Fibroblast of the aortic adventitia (primary cell): ENCODE measurements around the gene HARS1. TPM values are rescaled to one million over a fixed set of nuclear protein-coding genes. Genes with fewer than 3 reads are reported as not detected.
"Not testable (repeated sequence)": the region's sequence is repeated elsewhere in the genome, so short reads cannot be mapped to it uniquely, and the experiment has no call there.

ENCODE experiments used
- DNase-seq: peaks from one replicate; pipeline ENCODE4 v3.0.0-alpha.2; 2010; ENCODE audit warnings: low read depth
- H3K4me3 ChIP-seq: 2 replicates; pipeline ENCODE4 v1.5.1; 2011; ENCODE audit warnings: low read depth, mild to moderate bottlenecking, control low read depth, low read length, moderate library complexity
- total RNA-seq: library from RNA; depleted of rRNA; stranded (reverse); fragments of >200 nt; gene quantifications from 2 replicates; pipeline ENCODE4 v1.2.3, GENCODE V29; 2012; ENCODE audit warnings: low replicate concordance
- TF ChIP-seq, protein P1 (sequence below): IDR thresholded peaks from 2 replicates; pipeline ENCODE4 v1.5.1; 2011; ENCODE audit warnings: mild to moderate bottlenecking, low read length, control low read depth, inconsistent platforms; ENCODE audit not compliant: insufficient read depth

Gene HARS1
- total RNA-seq, 1 donor, result 52.2 TPM

DNA sequence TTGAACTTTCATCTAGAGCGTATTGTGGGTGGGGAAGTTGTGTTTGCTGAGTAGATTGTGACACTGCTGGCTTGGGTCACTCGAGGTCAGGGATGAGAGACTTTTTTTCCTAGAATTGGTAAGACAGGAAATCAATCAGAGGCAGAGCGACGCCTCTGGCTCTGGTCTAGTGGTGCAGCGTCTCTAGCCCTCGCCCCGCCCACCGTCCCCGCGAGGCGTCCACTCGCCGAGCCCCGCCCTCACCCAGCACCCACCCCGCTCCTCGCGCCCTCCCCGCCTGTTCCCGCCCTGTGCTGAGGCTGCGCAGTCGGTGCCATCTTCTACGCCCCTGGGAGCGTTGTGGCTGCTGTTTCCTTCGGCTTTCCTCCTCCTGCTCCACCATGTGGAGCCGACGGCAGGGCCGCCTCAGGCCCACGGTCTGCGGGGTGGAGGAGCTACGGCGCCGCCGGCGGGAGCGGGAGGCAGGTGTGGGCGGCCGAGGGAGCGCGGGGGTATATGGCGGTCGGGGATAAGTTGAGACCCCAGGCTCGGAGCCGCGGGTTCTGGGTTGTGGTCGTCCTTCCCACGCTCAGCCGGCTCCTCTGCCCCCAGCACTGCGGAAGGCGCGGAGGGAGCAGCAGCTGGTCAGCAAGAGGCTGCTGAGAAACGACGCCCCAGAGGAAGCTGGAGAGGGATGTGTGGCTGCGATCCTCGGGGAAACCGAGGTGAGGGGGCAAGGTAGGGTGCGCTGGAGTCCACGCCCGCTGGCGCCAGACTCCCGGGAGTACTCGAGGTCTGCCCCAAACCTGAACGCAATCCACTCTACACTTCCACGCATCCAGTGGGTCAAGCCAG is 51.8 kb downstream of the HARS1 start, which contains the start of gene TMCO6:
TMCO6 (plus strand) TSS at position 304 of the 834 bp plus-strand sequence; CDS start at position 381, 77 bp downstream.
- H3K4me3 ChIP-seq, result peak within 1 kb of the TSS; percentile 83
- peak; percentile 91 for DNase-seq
- TF ChIP-seq, protein P1, sequence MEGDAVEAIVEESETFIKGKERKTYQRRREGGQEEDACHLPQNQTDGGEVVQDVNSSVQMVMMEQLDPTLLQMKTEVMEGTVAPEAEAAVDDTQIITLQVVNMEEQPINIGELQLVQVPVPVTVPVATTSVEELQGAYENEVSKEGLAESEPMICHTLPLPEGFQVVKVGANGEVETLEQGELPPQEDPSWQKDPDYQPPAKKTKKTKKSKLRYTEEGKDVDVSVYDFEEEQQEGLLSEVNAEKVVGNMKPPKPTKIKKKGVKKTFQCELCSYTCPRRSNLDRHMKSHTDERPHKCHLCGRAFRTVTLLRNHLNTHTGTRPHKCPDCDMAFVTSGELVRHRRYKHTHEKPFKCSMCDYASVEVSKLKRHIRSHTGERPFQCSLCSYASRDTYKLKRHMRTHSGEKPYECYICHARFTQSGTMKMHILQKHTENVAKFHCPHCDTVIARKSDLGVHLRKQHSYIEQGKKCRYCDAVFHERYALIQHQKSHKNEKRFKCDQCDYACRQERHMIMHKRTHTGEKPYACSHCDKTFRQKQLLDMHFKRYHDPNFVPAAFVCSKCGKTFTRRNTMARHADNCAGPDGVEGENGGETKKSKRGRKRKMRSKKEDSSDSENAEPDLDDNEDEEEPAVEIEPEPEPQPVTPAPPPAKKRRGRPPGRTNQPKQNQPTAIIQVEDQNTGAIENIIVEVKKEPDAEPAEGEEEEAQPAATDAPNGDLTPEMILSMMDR, result peak; percentile 65

DNA sequence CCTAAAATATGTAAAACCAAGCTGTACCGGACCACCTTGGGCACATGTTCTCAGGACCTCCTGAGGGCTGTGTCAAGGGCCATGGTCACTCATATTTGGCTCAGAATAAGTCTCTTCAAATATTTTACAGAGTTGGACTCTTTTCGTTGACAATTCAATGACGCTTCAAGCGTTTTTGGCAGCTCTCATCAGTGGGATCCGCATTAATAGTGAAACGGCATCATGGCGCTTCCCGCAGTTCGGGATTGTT is 52.3 kb downstream of the HARS1 start:
- not testable (repeated sequence) for DNase-seq
- peak overlapping the region; percentile 59 for H3K4me3 ChIP-seq

DNA sequence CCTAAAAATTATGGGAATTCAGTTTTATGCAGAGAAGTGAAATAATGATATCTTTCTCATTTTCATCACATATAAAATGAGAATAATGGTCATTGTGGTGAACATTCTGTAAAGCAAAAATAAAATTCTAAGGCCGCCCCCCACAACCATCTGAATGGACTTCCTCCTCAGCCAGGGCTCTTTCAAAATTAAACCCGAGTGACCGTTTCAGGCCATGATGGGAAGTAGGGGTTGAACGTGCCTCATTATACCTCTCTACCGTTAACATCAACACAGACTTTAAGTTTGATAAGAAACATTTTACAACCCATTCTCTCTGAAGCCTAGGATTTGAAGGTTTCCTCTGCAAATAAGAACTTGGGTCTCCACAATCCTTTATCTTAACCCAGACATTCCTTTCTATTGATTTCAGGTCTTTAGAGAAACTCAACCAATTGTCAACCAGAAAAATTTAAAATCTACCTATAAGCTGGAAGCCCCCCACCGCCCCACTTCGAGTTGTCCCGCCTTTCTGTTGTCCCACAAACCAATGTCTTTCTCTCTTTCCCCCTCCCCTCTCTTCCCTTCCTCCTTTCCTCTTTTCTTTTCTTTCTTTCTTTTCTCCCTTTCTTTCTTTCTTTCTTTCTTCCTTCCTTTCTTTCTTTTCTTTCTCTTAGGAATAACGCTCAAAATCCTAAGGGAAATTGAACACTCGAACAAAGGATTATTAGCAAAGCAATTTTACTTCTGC is 53.6 kb downstream of the HARS1 start:
- TF ChIP-seq, protein P1, result no peak
- no peak for DNase-seq
- no peak overlapping the region for H3K4me3 ChIP-seq

DNA sequence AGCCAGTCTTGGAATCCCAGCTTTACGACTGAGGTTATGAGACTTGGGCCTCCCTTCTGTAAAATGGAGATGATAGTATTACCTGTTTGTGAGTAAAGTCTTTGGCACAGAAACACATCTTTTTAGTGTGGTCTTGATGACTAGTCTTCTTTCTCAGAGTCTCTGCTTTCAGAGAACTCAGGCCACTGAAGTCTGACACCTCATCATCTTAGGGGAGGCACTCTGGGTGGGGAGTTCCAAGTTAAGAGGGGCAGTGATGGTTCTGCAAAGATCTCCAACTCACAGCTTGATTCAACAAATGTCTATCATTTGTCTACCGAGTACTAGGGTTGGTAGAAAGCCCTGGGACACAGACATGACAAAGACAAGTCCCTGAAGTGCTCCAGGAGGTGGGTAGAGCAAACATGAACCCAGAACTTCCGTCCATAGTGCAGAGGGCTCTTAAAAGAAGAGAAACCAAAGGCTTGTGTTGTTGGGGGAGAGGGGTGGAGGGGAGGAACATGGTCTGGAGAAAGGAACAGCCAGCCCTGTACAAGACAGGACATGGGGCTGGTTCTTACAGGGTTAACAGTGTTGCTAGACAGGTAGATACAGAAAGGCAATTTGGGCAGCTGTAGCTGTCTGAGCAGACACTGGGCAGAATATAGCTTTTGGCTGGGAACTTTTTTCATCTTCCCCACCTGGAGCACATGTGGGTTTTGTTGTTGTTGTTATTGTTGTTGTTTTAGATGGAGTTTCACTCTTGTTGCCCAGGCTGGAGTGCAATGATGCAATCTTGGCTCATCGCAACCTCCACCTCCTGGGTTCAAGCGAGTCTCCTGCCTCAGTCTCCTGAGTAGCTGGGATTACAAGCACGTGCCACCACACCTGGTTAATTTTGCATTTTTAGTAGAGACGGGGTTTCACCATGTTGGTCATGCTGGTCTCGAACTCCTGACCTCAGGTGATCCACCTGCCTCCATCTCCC is 55.6 kb downstream of the HARS1 start:
- TF ChIP-seq, protein P1, result no peak
- no peak overlapping the region for H3K4me3 ChIP-seq
- DNase-seq, result no peak

DNA sequence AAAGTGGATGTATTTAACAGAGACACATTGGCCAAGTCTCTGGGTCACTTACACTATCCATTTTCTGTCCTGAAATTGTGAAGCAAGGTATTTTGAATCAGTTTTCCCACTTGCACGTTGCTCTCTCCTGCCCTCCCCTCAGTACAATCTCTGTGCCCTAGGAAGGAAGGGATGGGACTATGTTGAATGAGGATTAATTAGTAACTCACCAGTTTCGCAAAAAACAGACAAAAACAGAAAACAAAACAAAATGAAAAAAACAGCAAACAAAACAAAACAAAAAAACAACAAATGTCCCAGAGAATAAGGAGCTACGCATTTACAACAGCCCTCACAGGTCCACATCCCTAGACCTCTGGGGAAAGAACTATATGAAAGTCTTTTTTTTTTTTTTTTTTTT is 57.1 kb downstream of the HARS1 start:
- no peak for DNase-seq
- no peak overlapping the region for H3K4me3 ChIP-seq
- TF ChIP-seq, protein P1, result no peak

DNA sequence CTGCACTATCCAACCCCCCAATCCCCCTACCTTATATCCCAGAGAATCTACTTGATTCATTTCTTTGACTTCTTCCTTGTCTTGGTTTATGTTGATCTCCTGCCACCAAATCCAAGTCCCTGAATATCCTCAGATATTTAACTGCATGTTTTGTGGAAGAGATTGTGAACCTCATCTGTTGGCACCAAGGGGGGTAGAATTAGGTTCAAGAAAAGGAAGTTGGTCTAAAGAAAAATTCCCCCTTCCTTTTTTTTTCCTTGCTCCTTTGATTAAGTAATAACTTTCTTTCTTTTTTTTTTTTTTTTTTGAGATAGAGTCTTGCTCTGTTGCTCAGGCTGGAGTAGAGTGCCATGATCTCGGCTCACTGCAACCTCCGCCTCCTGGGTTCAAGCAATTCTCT is 57.7 kb downstream of the HARS1 start:
- TF ChIP-seq, protein P1, result no peak
- no peak overlapping the region for H3K4me3 ChIP-seq
- no peak for DNase-seq
